GM19438 (cell line): ENCODE measurements around the gene SLC7A10.
"Not testable (repeated sequence)": the region's sequence is repeated elsewhere in the genome, so short reads cannot be mapped to it uniquely, and the experiment has no call there.

ENCODE experiments used
- ATAC-seq: cut with Tn5 transposase; IDR thresholded peaks from one replicate; pipeline ENCODE4 v1.9.1; 2021; ENCODE audit warnings: low read depth; ENCODE audit not compliant: unreplicated experiment

The SLC7A10 gene

GRCh38 chr19:33239223-33239975 lies 13.7 kb upstream of the SLC7A10 start:
- ATAC-seq = no peak

- ATAC-seq = no peak
Measured at GRCh38 chr19:33238481-33239149, 13.0 kb upstream of the SLC7A10 start.

- ATAC-seq = no peak
Measured at GRCh38 chr19:33236696-33237390, 11.2 kb upstream of the SLC7A10 start.

GRCh38 chr19:33235996-33236350 lies 10.3 kb upstream of the SLC7A10 start:
- ATAC-seq = no peak

- ATAC-seq = peak; percentile 88
Measured at GRCh38 chr19:33235269-33235995, 9.8 kb upstream of the SLC7A10 start.

- ATAC-seq = no peak
Measured at GRCh38 chr19:33234736-33235135, 9.1 kb upstream of the SLC7A10 start.

- ATAC-seq = no peak
Measured at GRCh38 chr19:33234092-33234491, 8.4 kb upstream of the SLC7A10 start.

GRCh38 chr19:33233056-33233873 lies 7.6 kb upstream of the SLC7A10 start:
- ATAC-seq = no peak

GRCh38 chr19:33232656-33233055 lies 7.0 kb upstream of the SLC7A10 start:
- ATAC-seq = no peak

GRCh38 chr19:33231511-33231910 lies 5.9 kb upstream of the SLC7A10 start:
- ATAC-seq = no peak

GRCh38 chr19:33229962-33230361 lies 4.3 kb upstream of the SLC7A10 start:
- no peak for ATAC-seq

- ATAC-seq = no peak
Measured at GRCh38 chr19:33227870-33228599, 2.4 kb upstream of the SLC7A10 start.

- ATAC-seq = no peak
Measured at GRCh38 chr19:33227242-33227650, 1.6 kb upstream of the SLC7A10 start.

- ATAC-seq = no peak
Measured at GRCh38 chr19:33226550-33227241, 1.0 kb upstream of the SLC7A10 start.

GRCh38 chr19:33224694-33225457 lies 774 bp downstream of the SLC7A10 start:
- no peak for ATAC-seq

GRCh38 chr19:33222255-33222654 lies 3.4 kb downstream of the SLC7A10 start:
- ATAC-seq = not testable (repeated sequence)

GRCh38 chr19:33221638-33222037 lies 4.0 kb downstream of the SLC7A10 start:
- ATAC-seq = no peak

- ATAC-seq = no peak
Measured at GRCh38 chr19:33220735-33221134, 4.9 kb downstream of the SLC7A10 start.
